Ovary (tissue), 3 donors: Measurements from ENCODE around the gene CYB5A.

ENCODE experiments used
- EP300 ChIP-seq: sonication (generic); formaldehyde crosslinking; IDR thresholded peaks from one replicate; pipeline ENCODE4 v1.6.1; 2017; ENCODE audit warnings: antibody characterized with exemption
- POLR2A ChIP-seq: fragments of 450-650 bp; IDR thresholded peaks from one replicate; pipeline ENCODE4 v1.6.1; 2017; ENCODE audit warnings: antibody characterized with exemption, mild to moderate bottlenecking, moderate library complexity
- TF ChIP-seq, protein P1 (sequence below), 3 donors: fragments of 450-650 bp in 2 of 3; fragments of 200-600 bp in 1 of 3; IDR thresholded peaks; one replicate each; pipeline versions ENCODE4 v1.5.1 to v1.8.0; 2016 to 2022; ENCODE audit warnings: antibody characterized with exemption in 3 of 3, mild to moderate bottlenecking in 1 of 3
- donor health status: DM: no; HTN: no; CAD: no.

DNA sequence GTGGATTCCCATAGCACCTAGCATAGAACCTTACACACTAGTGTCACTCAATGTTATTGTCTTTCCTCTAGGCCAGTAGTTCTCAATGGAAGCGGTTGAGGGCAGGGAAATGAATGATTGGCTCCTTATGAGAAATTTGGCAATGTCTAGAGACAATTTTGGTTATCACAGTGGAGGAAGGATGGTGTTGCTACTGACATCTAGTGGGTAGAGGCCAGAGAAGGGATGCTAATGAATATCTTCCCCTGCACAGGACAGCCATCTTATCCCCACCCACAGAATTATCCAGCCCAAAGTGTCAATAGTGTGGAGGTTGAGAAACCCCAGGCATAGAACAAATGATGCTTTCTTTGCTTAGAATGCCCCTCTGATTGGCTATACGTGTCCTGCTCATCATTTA, 39.6 kb upstream of the CYB5A start:
- TF ChIP-seq POLR2A = no peak
- TF ChIP-seq, protein P1, sequence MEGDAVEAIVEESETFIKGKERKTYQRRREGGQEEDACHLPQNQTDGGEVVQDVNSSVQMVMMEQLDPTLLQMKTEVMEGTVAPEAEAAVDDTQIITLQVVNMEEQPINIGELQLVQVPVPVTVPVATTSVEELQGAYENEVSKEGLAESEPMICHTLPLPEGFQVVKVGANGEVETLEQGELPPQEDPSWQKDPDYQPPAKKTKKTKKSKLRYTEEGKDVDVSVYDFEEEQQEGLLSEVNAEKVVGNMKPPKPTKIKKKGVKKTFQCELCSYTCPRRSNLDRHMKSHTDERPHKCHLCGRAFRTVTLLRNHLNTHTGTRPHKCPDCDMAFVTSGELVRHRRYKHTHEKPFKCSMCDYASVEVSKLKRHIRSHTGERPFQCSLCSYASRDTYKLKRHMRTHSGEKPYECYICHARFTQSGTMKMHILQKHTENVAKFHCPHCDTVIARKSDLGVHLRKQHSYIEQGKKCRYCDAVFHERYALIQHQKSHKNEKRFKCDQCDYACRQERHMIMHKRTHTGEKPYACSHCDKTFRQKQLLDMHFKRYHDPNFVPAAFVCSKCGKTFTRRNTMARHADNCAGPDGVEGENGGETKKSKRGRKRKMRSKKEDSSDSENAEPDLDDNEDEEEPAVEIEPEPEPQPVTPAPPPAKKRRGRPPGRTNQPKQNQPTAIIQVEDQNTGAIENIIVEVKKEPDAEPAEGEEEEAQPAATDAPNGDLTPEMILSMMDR (IDR thresholded peaks at IDR 0.05) = peak in 1 of 3 donors; percentile 20
- TF ChIP-seq EP300 = no peak
